ENCODE data around the gene SLC7A4. TPM values are rescaled to one million over a fixed set of nuclear protein-coding genes. Genes with fewer than 3 reads are reported as not detected.

SLC7A4 gene
- total and polyA plus RNA-seq, 2 donors (not counting 1 experiment from before 2014, with no cell fraction given): not detected

GRCh38 chr22:21075516-21076138 is 43.3 kb upstream of the SLC7A4 start:
- no peak overlapping the region for H3K9ac ChIP-seq (ENCODE audit: low read length)
- ChIA-PET CTCF (interaction anchor here (0.9 kb wide), 1 partner anchor 28 kb away, joined by 3 read pairs; no protein-coding TSS in a partner anchor), POLR2A (no interaction called here)

More at GRCh38 chr22:21075516-21076138, 43.3 kb upstream of the SLC7A4 start:
- H3K4me3 Mint-ChIP-seq: no peak overlapping the region
- WGBS (ENCODE audit: insufficient coverage): 84% methylated on average over 10 of the region's 14 CpGs
- H3K27ac Mint-ChIP-seq: no peak overlapping the region
- H3K27me3 Mint-ChIP-seq: peaks cover 4% of the 10 kb centered on the region
- Histone ChIP-seq H3K4me3 (ENCODE audit: control extremely low read depth in 1 of 5, extremely low read depth in 1 of 5, insufficient read depth in 1 of 5, low read depth in 2 of 5, low read length in 4 of 5) (no peak overlapping the region), H3K9me3 (ENCODE audit: control extremely low read depth in 1 of 3, control insufficient read depth in 2 of 3, insufficient read depth in 1 of 3, low read length in 2 of 3) (peaks cover 0 to 4% (median 0%) of the 10 kb centered on the region in 3 donors), H3K36me3 (replicated peaks in 1 of 2; ENCODE audit: control extremely low read depth in 1 of 2, control insufficient read depth in 1 of 2, extremely low read depth in 1 of 2, insufficient read depth in 2 of 2, low read length in 1 of 2) (no peaks in the 10 kb centered on the region), H3K4me1 (ENCODE audit: control insufficient read depth in 2 of 2, insufficient read depth in 2 of 2, low read length in 2 of 2) (no peaks in the 10 kb centered on the region), H2AFZ (ENCODE audit: insufficient read depth, low read depth, low read length, poor library complexity, severe bottlenecking) (no peak overlapping the region), H3K27me3 (replicated peaks in 1 of 4; ENCODE audit: control extremely low read depth in 1 of 4, control insufficient read depth in 3 of 4, insufficient read depth in 4 of 4, low read length in 3 of 4) (no peaks in the 10 kb centered on the region), H3K79me2 (ENCODE audit: control insufficient read depth, insufficient read depth, low read length) (no peaks in the 10 kb centered on the region), H3K4me2 (replicated peaks; ENCODE audit: low read depth, low read length, poor library complexity, severe bottlenecking) (no peak overlapping the region), H4K20me1 (ENCODE audit: control insufficient read depth, insufficient read depth, low read length, poor library complexity, severe bottlenecking) (no peaks in the 10 kb centered on the region), H3K27ac (ENCODE audit: low read length in 2 of 2) (no peak overlapping the region)
- ATAC-seq (ENCODE audit: low read depth) (no peak), DNase-seq (no peak)
- no peaks in the 10 kb centered on the region for H3K4me1 Mint-ChIP-seq
- no peaks in the 10 kb centered on the region for H3K9me3 Mint-ChIP-seq (ENCODE audit: insufficient read depth)
- TF ChIP-seq EZH2 (IDR thresholded peaks at IDR 0.05; ENCODE audit: borderline replicate concordance, insufficient read depth, low read depth, low read length, poor library complexity, severe bottlenecking) (no peak), CTCF (IDR thresholded peaks at IDR 0.05) (no peak)
- intact Hi-C loops (cut with micrococcal nuclease): no loop called here

Measured in B cell (primary cell).